OCI-LY7 (cell line): ENCODE results near the gene CCDC192. TPM values are rescaled to one million over a fixed set of nuclear protein-coding genes. Genes with fewer than 3 reads are reported as not detected.
A peak's percentile ranks its signal among the peaks of the same experiment; 100 is the strongest.

Source experiments
- BruUV-seq: library from RNA; stranded (reverse); fragments of 400-500 nt; replicated peaks from 2 replicates; lab custom pipeline; 2021; lab: Mats Ljungman, UMichigan
- CTCF ChIA-PET: fragments of 300-600 bp; sonication (Branson Sonifier 250); formaldehyde crosslinking; loops from one replicate; lab custom pipeline; 2022; ENCODE audit warnings: antibody characterized with exemption; ENCODE audit not compliant: unreplicated experiment; lab: Charles Lee
- POLR2A ChIA-PET: fragments of 300-600 bp; sonication (Branson Sonifier 250); formaldehyde crosslinking; loops from one replicate; lab custom pipeline; 2022; ENCODE audit warnings: antibody characterized with exemption; lab: Charles Lee
- DNase-seq: peaks from one replicate; pipeline ENCODE4 v3.0.0-alpha.2; 2015; ENCODE audit warnings: low spot score
- H2AFZ ChIP-seq: fragments of 200-600 bp; sonication (generic), shearing (Covaris generic); 2 replicates; pipeline ENCODE4 v1.6.1; 2014; ENCODE audit warnings: mild to moderate bottlenecking, antibody characterized with exemption, low read length, moderate library complexity
- H3K27ac ChIP-seq: fragments of 200-600 bp; sonication (generic); 2 replicates; pipeline ENCODE4 v1.5.1; 2014; ENCODE audit warnings: mixed run types, low read depth, mild to moderate bottlenecking, moderate library complexity, low read length, inconsistent platforms; ENCODE audit not compliant: poor library complexity, severe bottlenecking
- H3K36me3 ChIP-seq: fragments of 200-600 bp; sonication (generic); 2 replicates; pipeline ENCODE4 v1.6.1; 2014; ENCODE audit warnings: mild to moderate bottlenecking, antibody characterized with exemption, low read length, moderate library complexity, mixed read lengths; ENCODE audit not compliant: insufficient read depth
- H3K4me1 ChIP-seq: fragments of 200-600 bp; sonication (generic); 2 replicates; pipeline ENCODE4 v1.5.1; 2014; ENCODE audit warnings: mild to moderate bottlenecking, low read length; ENCODE audit not compliant: insufficient read depth, poor library complexity, severe bottlenecking
- H3K4me2 ChIP-seq: fragments of 200-600 bp; sonication (generic); 2 replicates; pipeline ENCODE4 v1.6.1; 2014; ENCODE audit warnings: mild to moderate bottlenecking, low read length
- H3K4me3 ChIP-seq: fragments of 200-600 bp; sonication (generic); 2 replicates; pipeline ENCODE4 v1.5.1; 2014; ENCODE audit warnings: mild to moderate bottlenecking, low read depth, low read length; ENCODE audit not compliant: poor library complexity, severe bottlenecking
- H3K79me2 ChIP-seq: fragments of 200-600 bp; sonication (generic); 2 replicates; pipeline ENCODE4 v1.6.1; 2016; ENCODE audit warnings: low read depth, mild to moderate bottlenecking, low read length, moderate library complexity, mixed read lengths; ENCODE audit not compliant: insufficient read depth
- H3K9me2 ChIP-seq: fragments of 200-600 bp; sonication (generic); 2 replicates; pipeline ENCODE4 v1.6.1; 2016; ENCODE audit warnings: mild to moderate bottlenecking, low read length, mixed read lengths; ENCODE audit not compliant: insufficient read depth
- H3K9me3 ChIP-seq: fragments of 200-600 bp; sonication (generic); 2 replicates; pipeline ENCODE4 v1.6.1; 2014; ENCODE audit warnings: mild to moderate bottlenecking, mixed run types, low read length, mixed read lengths
- H4K20me1 ChIP-seq: fragments of 200-600 bp; sonication (generic); 2 replicates; pipeline ENCODE4 v1.6.1; 2014; ENCODE audit warnings: mild to moderate bottlenecking, antibody characterized with exemption, low read length, moderate library complexity, mixed read lengths; ENCODE audit not compliant: insufficient read depth
- CTCF ChIP-seq: fragments of 200-600 bp; sonication (generic); conservative IDR thresholded peaks from 2 replicates; pipeline ENCODE4 v1.5.1; 2014; ENCODE audit warnings: mild to moderate bottlenecking, antibody characterized with exemption, low read length, moderate library complexity, mixed read lengths
- EZH2phosphoT487 ChIP-seq: fragments of 200-600 bp; sonication (generic); IDR thresholded peaks from 2 replicates; pipeline ENCODE4 v1.6.1; 2018; ENCODE audit warnings: low read depth, borderline replicate concordance, mild to moderate bottlenecking, mixed run types, antibody characterized with exemption, low read length, moderate library complexity, mixed read lengths
- intact Hi-C: fragments of 100-400 bp; cut with micrococcal nuclease; formaldehyde crosslinking; loops from one replicate; pipeline ENCODE4 v1.10.0; 2022; ENCODE audit not compliant: unreplicated experiment
- total RNA-seq, 2 experiments: library from RNA; depleted of rRNA in 1 of 2; stranded (reverse); fragments of >200 nt in 1 of 2; shearing (Covaris generic) in 1 of 2; gene quantifications; 2 replicates each; pipeline ENCODE4 v1.2.3, GENCODE V29; 2014 to 2022

Gene CCDC192
- total RNA-seq, 2 experiments from 2014 or later: not detected

GRCh38 chr5:127961006-127961762 lies 258.0 kb downstream of the CCDC192 start:
- H4K20me1 ChIP-seq: no peaks in the 10 kb centered on the region
- H3K27ac ChIP-seq: no peak overlapping the region
- H3K9me3 ChIP-seq: no peaks in the 10 kb centered on the region
- H3K9me2 ChIP-seq: no peaks in the 10 kb centered on the region
- no peak for DNase-seq
- peaks cover 12% of the 10 kb centered on the region for H3K36me3 ChIP-seq
- H3K4me2 ChIP-seq: peak overlapping the region; percentile 38
- no peak overlapping the region for H3K4me3 ChIP-seq
- peaks cover 13% of the 10 kb centered on the region for H3K4me1 ChIP-seq
- no TSS peak for BruUV-seq
- TF ChIP-seq EZH2phosphoT487 (no peak), CTCF (no peak)
- ChIA-PET POLR2A (interaction anchor here (0.6 to 1.2 kb wide), 3 partner anchors 14 to 547 kb away, joined by 3 read pairs; no protein-coding TSS in a partner anchor), CTCF (no interaction called here)
- intact Hi-C loops: no loop called here
- H3K79me2 ChIP-seq: no peaks in the 10 kb centered on the region
- no peak overlapping the region for H2AFZ ChIP-seq

- TF ChIP-seq CTCF (no peak), EZH2phosphoT487 (no peak)
- H3K9me2 ChIP-seq: no peaks in the 10 kb centered on the region
- H3K9me3 ChIP-seq: no peaks in the 10 kb centered on the region
- peaks cover 13% of the 10 kb centered on the region for H3K4me1 ChIP-seq
- DNase-seq: no peak
- H3K4me3 ChIP-seq: no peak overlapping the region
- POLR2A ChIA-PET: interaction anchor here (0.9 to 1.2 kb wide), 2 partner anchors 14 to 31 kb away, joined by 3 read pairs; no protein-coding TSS in a partner anchor
- CTCF ChIA-PET: no interaction called here
- H3K4me2 ChIP-seq: no peak overlapping the region
- no peaks in the 10 kb centered on the region for H4K20me1 ChIP-seq
- no peak overlapping the region for H2AFZ ChIP-seq
- no TSS peak for BruUV-seq
- peaks cover 16% of the 10 kb centered on the region for H3K36me3 ChIP-seq
- intact Hi-C loops: no loop called here
- H3K27ac ChIP-seq: no peak overlapping the region
- H3K79me2 ChIP-seq: no peaks in the 10 kb centered on the region
These were observed 258.6 kb downstream of the CCDC192 start for GRCh38 chr5:127961763-127962145.

GRCh38 chr5:127962491-127962890 lies 259.3 kb downstream of the CCDC192 start:
- TF ChIP-seq CTCF: no peak
- no peak for TF ChIP-seq EZH2phosphoT487
- Histone ChIP-seq H3K4me2 (no peak overlapping the region), H3K9me3 (no peaks in the 10 kb centered on the region), H3K9me2 (no peaks in the 10 kb centered on the region), H3K36me3 (peaks cover 16% of the 10 kb centered on the region), H3K4me3 (no peak overlapping the region), H3K27ac (no peak overlapping the region), H2AFZ (no peak overlapping the region), H3K4me1 (peaks cover 13% of the 10 kb centered on the region), H4K20me1 (no peaks in the 10 kb centered on the region), H3K79me2 (no peaks in the 10 kb centered on the region)
- DNase-seq: no peak
- CTCF ChIA-PET: no interaction called here
- intact Hi-C loops: no loop called here
- POLR2A ChIA-PET: no interaction called here
- BruUV-seq: no TSS peak
